Bronchial epithelial cell (primary cell): ENCODE measurements around the gene UMODL1. TPM values are rescaled to one million over a fixed set of nuclear protein-coding genes. Genes with fewer than 3 reads are reported as not detected.

ENCODE experiments used
- DNase-seq: peaks from one replicate; pipeline ENCODE4 v3.0.0-alpha.2; 2010; ENCODE audit warnings: low read depth
- FAIRE-seq: peaks from 2 replicates; lab custom pipeline; 2011; peaks lifted over from hg19 to GRCh38; lab: Jason Lieb, UNC
- H3K27me3 ChIP-seq: 2 replicates; pipeline ENCODE4 v1.5.1; 2011; ENCODE audit warnings: low read length; ENCODE audit not compliant: control insufficient read depth, insufficient read depth
- H3K36me3 ChIP-seq: 2 replicates; pipeline ENCODE4 v1.5.1; 2011; ENCODE audit warnings: low read length; ENCODE audit not compliant: control insufficient read depth, insufficient read depth
- H3K4me3 ChIP-seq: 2 replicates; pipeline ENCODE4 v1.5.1; 2011; ENCODE audit warnings: mild to moderate bottlenecking, low read depth, low read length, control low read depth
- CTCF ChIP-seq: IDR thresholded peaks from 2 replicates; pipeline ENCODE4 v1.5.1; 2011; ENCODE audit warnings: mild to moderate bottlenecking, moderate library complexity, low read length, control low read depth, inconsistent platforms; ENCODE audit not compliant: insufficient read depth, severe bottlenecking
- total RNA-seq: library from RNA; depleted of rRNA; stranded (reverse); fragments of >200 nt; gene quantifications from 2 replicates; pipeline ENCODE4 v1.2.1, GENCODE V29; 2014

Gene UMODL1
- total RNA-seq, 1 donor from 2014 or later, result not detected

GRCh38 chr21:42111470-42111743, 40.3 kb downstream of the UMODL1 start:
- Histone ChIP-seq H3K4me3 (no peak overlapping the region), H3K36me3 (no peaks in the 10 kb centered on the region), H3K27me3 (peaks cover 8% of the 10 kb centered on the region)
- no peak for TF ChIP-seq CTCF
- DNase-seq, result no peak
- FAIRE-seq, result no peak

- Histone ChIP-seq H3K36me3 (no peaks in the 10 kb centered on the region), H3K27me3 (peaks cover 5% of the 10 kb centered on the region), H3K4me3 (no peak overlapping the region)
- DNase-seq (no peak), FAIRE-seq (no peak)
- no peak for TF ChIP-seq CTCF
Observed at GRCh38 chr21:42111811-42112210, 40.7 kb downstream of the UMODL1 start.

- no peak overlapping the region for H3K4me3 ChIP-seq
- DNase-seq (no peak), FAIRE-seq (no peak)
- H3K27me3 ChIP-seq, result peaks cover 3% of the 10 kb centered on the region
- no peaks in the 10 kb centered on the region for H3K36me3 ChIP-seq
- TF ChIP-seq CTCF, result no peak
Observed at GRCh38 chr21:42112238-42112637, 41.1 kb downstream of the UMODL1 start.

GRCh38 chr21:42112857-42113256, 41.7 kb downstream of the UMODL1 start:
- H3K27me3 ChIP-seq, result peaks cover 2% of the 10 kb centered on the region
- H3K36me3 ChIP-seq, result no peaks in the 10 kb centered on the region
- DNase-seq, result no peak
- no peak overlapping the region for H3K4me3 ChIP-seq
- no peak for TF ChIP-seq CTCF
- FAIRE-seq, result no peak

- FAIRE-seq, result peak; percentile 73
- Histone ChIP-seq H3K36me3 (no peaks in the 10 kb centered on the region), H3K27me3 (peaks cover 5% of the 10 kb centered on the region), H3K4me3 (no peak overlapping the region)
- DNase-seq, result peak; percentile 20
- TF ChIP-seq CTCF, result peak; percentile 15
Observed at GRCh38 chr21:42113926-42114409, 42.9 kb downstream of the UMODL1 start.

- H3K27me3 ChIP-seq, result peaks cover 8% of the 10 kb centered on the region
Observed at GRCh38 chr21:42114646-42115045, 43.5 kb downstream of the UMODL1 start.

More at GRCh38 chr21:42114646-42115045, 43.5 kb downstream of the UMODL1 start:
- Histone ChIP-seq H3K4me3 (no peak overlapping the region), H3K36me3 (no peaks in the 10 kb centered on the region)
- FAIRE-seq, result no peak
- TF ChIP-seq CTCF, result no peak
- DNase-seq, result no peak
